ENCODE results near the gene ATRAID. TPM values are rescaled to one million over a fixed set of nuclear protein-coding genes. Genes with fewer than 3 reads are reported as not detected.
A peak's percentile ranks its signal among the peaks of the same experiment; 100 is the strongest.

The ATRAID gene
- total RNA-seq, 1 experiment from 2014 or later, result 108 TPM

- H4K91ac ChIP-seq (ENCODE audit: insufficient read length, low read depth, low read length), result no peak overlapping the region
- H2BK120ac ChIP-seq (ENCODE audit: low read depth, low read length, poor library complexity, severe bottlenecking), result no peak overlapping the region
- H2BK20ac ChIP-seq (ENCODE audit: low read depth, low read length, poor library complexity, severe bottlenecking), result no peak overlapping the region
- H3K27me3 Mint-ChIP-seq (ENCODE audit: low read depth), result no peaks in the 10 kb centered on the region
- H2AK5ac ChIP-seq (ENCODE audit: insufficient read length, low read length), result no peak overlapping the region
- H3K27me3 ChIP-seq (ENCODE audit: insufficient read depth, low read length), result no peaks in the 10 kb centered on the region
- no peaks in the 10 kb centered on the region for H3K23me2 ChIP-seq (ENCODE audit: insufficient read length, low read depth, low read length, poor library complexity, severe bottlenecking)
- no peaks in the 10 kb centered on the region for H3K9me3 ChIP-seq (ENCODE audit: control insufficient read depth, low read depth, low read length)
- no peak overlapping the region for H2BK12ac ChIP-seq (ENCODE audit: insufficient read length, low read depth, low read length)
- H2BK5ac ChIP-seq (ENCODE audit: insufficient read length, low read length), result no peak overlapping the region
- TF ChIP-seq, protein P1, sequence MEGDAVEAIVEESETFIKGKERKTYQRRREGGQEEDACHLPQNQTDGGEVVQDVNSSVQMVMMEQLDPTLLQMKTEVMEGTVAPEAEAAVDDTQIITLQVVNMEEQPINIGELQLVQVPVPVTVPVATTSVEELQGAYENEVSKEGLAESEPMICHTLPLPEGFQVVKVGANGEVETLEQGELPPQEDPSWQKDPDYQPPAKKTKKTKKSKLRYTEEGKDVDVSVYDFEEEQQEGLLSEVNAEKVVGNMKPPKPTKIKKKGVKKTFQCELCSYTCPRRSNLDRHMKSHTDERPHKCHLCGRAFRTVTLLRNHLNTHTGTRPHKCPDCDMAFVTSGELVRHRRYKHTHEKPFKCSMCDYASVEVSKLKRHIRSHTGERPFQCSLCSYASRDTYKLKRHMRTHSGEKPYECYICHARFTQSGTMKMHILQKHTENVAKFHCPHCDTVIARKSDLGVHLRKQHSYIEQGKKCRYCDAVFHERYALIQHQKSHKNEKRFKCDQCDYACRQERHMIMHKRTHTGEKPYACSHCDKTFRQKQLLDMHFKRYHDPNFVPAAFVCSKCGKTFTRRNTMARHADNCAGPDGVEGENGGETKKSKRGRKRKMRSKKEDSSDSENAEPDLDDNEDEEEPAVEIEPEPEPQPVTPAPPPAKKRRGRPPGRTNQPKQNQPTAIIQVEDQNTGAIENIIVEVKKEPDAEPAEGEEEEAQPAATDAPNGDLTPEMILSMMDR (conservative IDR thresholded peaks at IDR 0.05), result no peak
- no peaks in the 10 kb centered on the region for H4K20me1 ChIP-seq (ENCODE audit: control insufficient read depth, insufficient read depth, insufficient read length)
- no peak overlapping the region for H3T11ph ChIP-seq (ENCODE audit: low read length)
- no peaks in the 10 kb centered on the region for H3K9me3 Mint-ChIP-seq
- no peak overlapping the region for H2AFZ ChIP-seq (ENCODE audit: low read length)
- H2BK15ac ChIP-seq (ENCODE audit: low read depth, low read length), result no peak overlapping the region
- no CpG with 5 or more reads among the region's 2 CpGs for WGBS (ENCODE audit: extremely low coverage, insufficient read length, low lambda C conversion rate)
- H4K8ac ChIP-seq (replicated peaks; ENCODE audit: insufficient read length, low read depth, low read length), result no peak overlapping the region
- no peak overlapping the region for H3K4ac ChIP-seq (ENCODE audit: low read depth, low read length)
- H4K5ac ChIP-seq (ENCODE audit: insufficient read length, low read depth, low read length), result no peak overlapping the region
- H3K23ac ChIP-seq (ENCODE audit: insufficient read length, low read depth, low read length), result no peak overlapping the region
- H3K4me2 ChIP-seq (ENCODE audit: insufficient read depth, insufficient read length, low read length), result no peak overlapping the region
- peak overlapping the region in 1 of 3 experiments; percentile 45; a peak in 2 of 7 replicates for H3K27ac Mint-ChIP-seq
- H3K36me3 Mint-ChIP-seq (ENCODE audit: insufficient read depth in 1 of 3, low read depth in 3 of 3), result peaks cover 28 to 57% (median 47%) of the 10 kb centered on the region in 3 experiments
- no peaks in the 10 kb centered on the region for H3K4me1 ChIP-seq (ENCODE audit: insufficient read depth, low read length)
- no peak overlapping the region for H3K27ac ChIP-seq (ENCODE audit: insufficient read length, low read depth, low read length)
- no peak overlapping the region for H3K4me3 Mint-ChIP-seq
- DNase-seq, result no peak
- no peaks in the 10 kb centered on the region for H3K79me2 ChIP-seq (ENCODE audit: insufficient read depth, low read length)
- H3K18ac ChIP-seq (ENCODE audit: insufficient read length, low read depth, low read length), result no peak overlapping the region
- H3K14ac ChIP-seq (ENCODE audit: insufficient read depth, low read length), result no peak overlapping the region
- no peak overlapping the region for H3K9ac ChIP-seq (ENCODE audit: extremely low read depth, insufficient read length, low read length)
- H3K4me1 Mint-ChIP-seq, result no peaks in the 10 kb centered on the region
- H3K56ac ChIP-seq (ENCODE audit: insufficient read length, low read depth, low read length), result no peak overlapping the region
- H3K79me1 ChIP-seq (ENCODE audit: insufficient read depth, low read depth, low read length, poor library complexity, severe bottlenecking), result no peaks in the 10 kb centered on the region
Measured at GRCh38 chr2:27199241-27199640, 12.6 kb upstream of the ATRAID start.
